Measurements from ENCODE around the gene MDM2. TPM values are rescaled to one million over a fixed set of nuclear protein-coding genes. Genes with fewer than 3 reads are reported as not detected.

Gene MDM2
- total RNA-seq, 3 donors from 2014 or later (not counting 1 experiment from before 2014, with no cell fraction given): 130 to 143 (median 132) TPM

GRCh38 chr12:68775121-68775630, 32.8 kb upstream of the MDM2 start:
- Mint-ChIP-seq H3K4me1 (peaks cover 6 to 7% of the 10 kb centered on the region in 2 donors), H3K36me3 (no peaks in the 10 kb centered on the region), H3K9me3 (no peaks in the 10 kb centered on the region), H3K4me3 (no peak overlapping the region), H3K27me3 (ENCODE audit: low read depth in 2 of 2) (no peaks in the 10 kb centered on the region), H3K27ac (no peak overlapping the region)
- no peak for TF ChIP-seq CTCF (IDR thresholded peaks at IDR 0.05)
- Histone ChIP-seq H3K27ac (ENCODE audit: low read length) (no peak overlapping the region), H3K4me1 (ENCODE audit: control insufficient read depth, insufficient read depth, low read length) (peaks cover 7% of the 10 kb centered on the region), H3K9me3 (ENCODE audit: control insufficient read depth, insufficient read depth, low read length) (no peaks in the 10 kb centered on the region), H3K4me3 (ENCODE audit: low read length) (no peak overlapping the region), H3K27me3 (ENCODE audit: control insufficient read depth, insufficient read depth, low read length) (no peaks in the 10 kb centered on the region), H3K36me3 (ENCODE audit: control insufficient read depth, insufficient read depth, low read length) (no peaks in the 10 kb centered on the region)
- ATAC-seq (no peak), DNase-seq (no peak)
- intact Hi-C loops (cut with micrococcal nuclease): no loop called here
- WGBS (ENCODE audit: insufficient coverage): 86% methylated on average over 6 of the region's 7 CpGs

GRCh38 chr12:68776976-68777610, 30.9 kb upstream of the MDM2 start:
- Mint-ChIP-seq H3K4me1 (peaks cover 6 to 7% of the 10 kb centered on the region in 2 donors), H3K9me3 (no peaks in the 10 kb centered on the region), H3K27ac (no peak overlapping the region), H3K27me3 (ENCODE audit: low read depth in 2 of 2) (no peaks in the 10 kb centered on the region), H3K4me3 (no peak overlapping the region), H3K36me3 (no peaks in the 10 kb centered on the region)
- intact Hi-C loops (cut with micrococcal nuclease): no loop called here
- Histone ChIP-seq H3K4me3 (ENCODE audit: low read length) (no peak overlapping the region), H3K36me3 (ENCODE audit: control insufficient read depth, insufficient read depth, low read length) (no peaks in the 10 kb centered on the region), H3K27ac (ENCODE audit: low read length) (no peak overlapping the region), H3K4me1 (ENCODE audit: control insufficient read depth, insufficient read depth, low read length) (peaks cover 7% of the 10 kb centered on the region), H3K9me3 (ENCODE audit: control insufficient read depth, insufficient read depth, low read length) (no peaks in the 10 kb centered on the region), H3K27me3 (ENCODE audit: control insufficient read depth, insufficient read depth, low read length) (no peaks in the 10 kb centered on the region)
- TF ChIP-seq CTCF (IDR thresholded peaks at IDR 0.05): no peak
- DNase-seq (no peak), ATAC-seq (no peak)
- 90% methylated on average over 5 of the region's 5 CpGs for WGBS (ENCODE audit: insufficient coverage)

DNA sequence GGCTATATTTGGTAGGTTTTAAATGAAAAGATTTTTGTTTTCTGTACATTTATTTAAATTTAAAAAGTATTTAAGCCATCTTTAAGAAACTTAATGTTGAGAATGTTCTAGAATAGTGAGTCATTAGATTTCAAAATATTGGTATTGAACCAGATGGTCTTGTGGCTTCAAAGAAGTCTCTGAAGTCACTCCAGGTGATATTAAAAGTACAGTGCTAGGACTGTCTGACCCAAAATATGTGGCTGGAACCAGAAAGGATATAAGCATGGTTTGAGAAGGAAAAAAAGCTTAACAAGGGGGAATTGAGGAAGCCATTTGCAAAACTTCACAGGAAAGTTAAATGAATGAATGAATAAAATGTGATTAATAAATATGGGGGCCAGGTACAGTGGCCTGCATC, 28.7 kb upstream of the MDM2 start:
- Histone ChIP-seq H3K27me3 (ENCODE audit: control insufficient read depth, insufficient read depth, low read length) (no peaks in the 10 kb centered on the region), H3K27ac (ENCODE audit: low read length) (no peak overlapping the region), H3K4me1 (ENCODE audit: control insufficient read depth, insufficient read depth, low read length) (no peaks in the 10 kb centered on the region), H3K9me3 (ENCODE audit: control insufficient read depth, insufficient read depth, low read length) (no peaks in the 10 kb centered on the region), H3K36me3 (ENCODE audit: control insufficient read depth, insufficient read depth, low read length) (no peaks in the 10 kb centered on the region), H3K4me3 (ENCODE audit: low read length) (no peak overlapping the region)
- no peak for TF ChIP-seq CTCF (IDR thresholded peaks at IDR 0.05)
- Mint-ChIP-seq H3K27ac (no peak overlapping the region), H3K9me3 (no peaks in the 10 kb centered on the region), H3K4me3 (no peak overlapping the region), H3K27me3 (ENCODE audit: low read depth in 2 of 2) (no peaks in the 10 kb centered on the region), H3K4me1 (no peaks in the 10 kb centered on the region), H3K36me3 (no peaks in the 10 kb centered on the region)
- ATAC-seq: no peak
- no peak for DNase-seq
- intact Hi-C loops (cut with micrococcal nuclease): no loop called here

DNA sequence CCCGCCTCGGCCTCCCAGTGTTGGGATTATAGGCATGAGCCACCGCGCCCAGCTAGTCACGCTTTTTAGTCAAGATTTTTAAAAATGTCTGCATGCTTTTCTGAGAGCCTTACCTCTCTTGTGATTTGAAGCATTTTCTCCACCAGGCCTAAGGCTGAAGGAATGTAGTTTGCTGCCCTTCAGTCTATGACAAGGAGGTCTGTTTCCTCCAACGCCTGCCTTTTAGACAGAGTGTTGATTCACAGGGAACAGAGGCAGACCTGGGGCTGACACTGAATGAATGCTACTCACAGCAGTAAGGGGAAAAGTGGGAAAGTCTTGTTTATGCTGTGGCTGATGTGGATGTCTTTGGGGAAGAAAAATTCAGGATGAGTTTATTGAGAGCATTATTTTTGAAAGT, 27.2 kb upstream of the MDM2 start:
- no peaks in the 10 kb centered on the region for H3K36me3 ChIP-seq (ENCODE audit: control insufficient read depth, insufficient read depth, low read length)
- Mint-ChIP-seq H3K4me1 (no peaks in the 10 kb centered on the region), H3K27me3 (ENCODE audit: low read depth in 2 of 2) (no peaks in the 10 kb centered on the region), H3K4me3 (no peak overlapping the region), H3K27ac (no peak overlapping the region), H3K9me3 (no peaks in the 10 kb centered on the region), H3K36me3 (no peaks in the 10 kb centered on the region)
- H3K9me3 ChIP-seq (ENCODE audit: control insufficient read depth, insufficient read depth, low read length): no peaks in the 10 kb centered on the region
- DNase-seq (no peak), ATAC-seq (no peak)
- H3K27me3 ChIP-seq (ENCODE audit: control insufficient read depth, insufficient read depth, low read length): no peaks in the 10 kb centered on the region
- no peak overlapping the region for H3K4me3 ChIP-seq (ENCODE audit: low read length)
- H3K27ac ChIP-seq (ENCODE audit: low read length): no peak overlapping the region
- TF ChIP-seq CTCF (IDR thresholded peaks at IDR 0.05): no peak
- 97% methylated on average over 6 of the region's 6 CpGs for WGBS (ENCODE audit: insufficient coverage)
- intact Hi-C loops (cut with micrococcal nuclease): no loop called here
- no peaks in the 10 kb centered on the region for H3K4me1 ChIP-seq (ENCODE audit: control insufficient read depth, insufficient read depth, low read length)
